Spleen (tissue), 11 donors: ENCODE results near the gene CCDC88C. TPM values are rescaled to one million over a fixed set of nuclear protein-coding genes. Genes with fewer than 3 reads are reported as not detected.

Source experiments
- DNase-seq: peaks from one replicate; pipeline ENCODE4 v3.0.0-alpha.2; 2020
- H3K27ac ChIP-seq, 8 donors: fragments of 200-600 bp; sonication (generic) in 7 of 8; 1 replicate in 4 of 8; 2 replicates in 4 of 8; pipeline versions ENCODE4 v1.5.0 to v1.8.0; 2016 to 2021; ENCODE audit warnings: inconsistent platforms in 4 of 8, mild to moderate bottlenecking in 4 of 8, moderate library complexity in 1 of 8
- H3K27me3 ChIP-seq, 7 donors: fragments of 200-600 bp; sonication (generic) in 6 of 7; replicated peaks in 1 of 7; 1 replicate in 4 of 7; 2 replicates in 3 of 7; pipeline versions ENCODE4 v1.5.0 to v1.8.0; 2016 to 2021; ENCODE audit warnings: inconsistent platforms in 3 of 7, mild to moderate bottlenecking in 1 of 7
- H3K36me3 ChIP-seq, 6 donors: fragments of 200-600 bp; sonication (generic) in 5 of 6; 1 replicate in 4 of 6; 2 replicates in 2 of 6; pipeline versions ENCODE4 v1.5.0 to v1.8.0; 2016 to 2021; ENCODE audit warnings: inconsistent platforms in 2 of 6
- H3K4me1 ChIP-seq, 6 donors: fragments of 200-600 bp; sonication (generic) in 5 of 6; 1 replicate in 3 of 6; 2 replicates in 3 of 6; pipeline versions ENCODE4 v1.5.0 to v1.8.0; 2016 to 2021; ENCODE audit warnings: inconsistent platforms in 3 of 6
- H3K4me3 ChIP-seq, 8 donors: fragments of 200-600 bp; sonication (generic) in 7 of 8; 1 replicate in 4 of 8; 2 replicates in 4 of 8; pipeline versions ENCODE4 v1.5.0 to v1.8.0; 2016 to 2021; ENCODE audit warnings: inconsistent platforms in 4 of 8, mild to moderate bottlenecking in 4 of 8, moderate library complexity in 2 of 8
- H3K9me3 ChIP-seq, 8 donors: fragments of 200-600 bp; sonication (generic) in 7 of 8; 1 replicate in 4 of 8; 2 replicates in 4 of 8; pipeline versions ENCODE4 v1.5.0 to v1.8.0; 2016 to 2021; ENCODE audit warnings: inconsistent platforms in 4 of 8
- CTCF ChIP-seq, 11 experiments: fragments of 200-600 bp in 7 of 11; fragments of 450-650 bp in 4 of 11; sonication (generic) in 4 of 11; IDR thresholded peaks in 8 of 11; conservative IDR thresholded peaks in 3 of 11; 1 replicate in 7 of 11; 2 replicates in 4 of 11; pipeline versions ENCODE4 v1.4.0 to v1.8.0; 2016 to 2021; ENCODE audit warnings: antibody characterized with exemption in 11 of 11, inconsistent platforms in 4 of 11, mild to moderate bottlenecking in 1 of 11
- POLR2A ChIP-seq, 3 donors: fragments of 450-650 bp; IDR thresholded peaks; one replicate each; pipeline ENCODE4 v1.5.1; 2017; ENCODE audit warnings: antibody characterized with exemption in 3 of 3, mild to moderate bottlenecking in 1 of 3
- POLR2AphosphoS5 ChIP-seq, 3 donors: sonication (generic); formaldehyde crosslinking; IDR thresholded peaks; one replicate each; pipeline ENCODE4 v1.5.1; 2017; ENCODE audit warnings: antibody characterized with exemption in 3 of 3
- WGBS, 5 donors: extraction: QIAGEN DNeasy Blood & Tissue Kit in 3 of 5; methylation state at CpG; one replicate each; pipeline versions ENCODE4 v1.1.5 to v1.1.7; 2013 to 2018; 5-methylcytosine and 5-hydroxymethylcytosine counted together
- intact Hi-C: fragments of 100-400 bp; cut with DNase I; formaldehyde crosslinking; loops from one replicate; pipeline ENCODE4 v1.15.0; 2023; ENCODE audit warnings: low total_unique reads
- polyA plus RNA-seq, 3 donors: library from polyadenylated mRNA; stranded (reverse); fragments of 200-250 nt; gene quantifications; one replicate each; pipeline ENCODE4 v1.2.1, GENCODE V29; 2013
- total RNA-seq, 7 donors: library from RNA; depleted of rRNA in 3 of 7; stranded (reverse); fragments of >200 nt in 3 of 7; fragmentation: NEBNext Ultra II Directional in 4 of 7; extraction: Animal tissue kit (Norgen Biotek cat#: 25700) in 4 of 7; gene quantifications; one replicate each; pipeline versions ENCODE4 v1.1.0 to v1.2.1, GENCODE V29; 2016 to 2021
- donor health status: healthy with polysubstance abuse.
- donor health status: DM: no; HTN: no; CAD: no; lungs with moderate emphysema.
- donor health status: DM: no; HTN: no; CAD: no.
- donor health status: Bipolar disorder and iron deficiency.
- donor health status: healthy.
- donor health status: DM: no; HTN: no; CAD: no.
- donor health status: DM: yes; HTN: yes; CAD: no.

The CCDC88C gene
- total and polyA plus RNA-seq, 10 donors: 23.2 to 136 (median 101) TPM

- intact Hi-C loops: no loop called here
- TF ChIP-seq CTCF (IDR thresholded peaks at IDR 0.05 in 8 of 11, conservative IDR thresholded peaks at IDR 0.05 in 3 of 11): no peak
- no peaks in the 10 kb centered on the region for H3K9me3 ChIP-seq
- no peak for DNase-seq
- WGBS, 5 donors: 80 to 100% (median 94%) methylated on average over 1 to 4 of the region's 4 CpGs
- peaks cover 0 to 24% (median 0%) of the 10 kb centered on the region in 6 donors for H3K36me3 ChIP-seq
- peak overlapping the region; percentile 23 to 86 (median 57) for H3K27ac ChIP-seq
- H3K4me1 ChIP-seq: peaks cover 77 to 100% (median 100%) of the 10 kb centered on the region in 6 donors
- H3K27me3 ChIP-seq: no peaks in the 10 kb centered on the region
- H3K4me3 ChIP-seq: no peak overlapping the region
These were observed 45.6 kb downstream of the CCDC88C start for GRCh38 chr14:91371990-91372375.

- DNase-seq: no peak
- H3K4me1 ChIP-seq: peaks cover 78 to 100% (median 100%) of the 10 kb centered on the region in 6 donors
- no peak for TF ChIP-seq POLR2A (IDR thresholded peaks at IDR 0.05)
- peak in 1 of 3 donors; percentile 45 for TF ChIP-seq POLR2AphosphoS5 (IDR thresholded peaks at IDR 0.05)
- intact Hi-C loops: no loop called here
- WGBS, 5 donors: 80 to 84% (median 81%) methylated on average over 16 to 19 of the region's 19 CpGs
- no peaks in the 10 kb centered on the region for H3K9me3 ChIP-seq
- H3K4me3 ChIP-seq: no peak overlapping the region
- no peaks in the 10 kb centered on the region for H3K27me3 ChIP-seq
- H3K36me3 ChIP-seq: peaks cover 0 to 22% (median 0%) of the 10 kb centered on the region in 6 donors
- H3K27ac ChIP-seq: peak overlapping the region; percentile 23 to 86 (median 57)
These were observed 46.3 kb downstream of the CCDC88C start for GRCh38 chr14:91371011-91371989.

- Histone ChIP-seq H3K27ac (peak overlapping the region in 5 of 8 donors; percentile 35 to 86 (median 75)), H3K27me3 (no peaks in the 10 kb centered on the region), H3K4me1 (peaks cover 81 to 100% (median 98%) of the 10 kb centered on the region in 6 donors), H3K4me3 (peak overlapping the region in 1 of 8 donors; percentile 27), H3K9me3 (no peaks in the 10 kb centered on the region), H3K36me3 (peaks cover 0 to 8% (median 0%) of the 10 kb centered on the region in 6 donors)
- 48 to 72% (median 57%) methylated on average over 19 to 24 of the region's 24 CpGs for WGBS, 5 donors
- intact Hi-C loops: loop anchor here (10.0 kb wide), 1 partner anchor 45 kb away; the partner anchor contains the start of gene CCDC88C
- no peak for DNase-seq
- TF ChIP-seq POLR2AphosphoS5 (IDR thresholded peaks at IDR 0.05) (no peak), POLR2A (IDR thresholded peaks at IDR 0.05) (no peak), CTCF (IDR thresholded peaks at IDR 0.05 in 8 of 11, conservative IDR thresholded peaks at IDR 0.05 in 3 of 11) (no peak)
These were observed 47.8 kb downstream of the CCDC88C start for GRCh38 chr14:91369628-91370445.

- Histone ChIP-seq H3K4me1 (peaks cover 80 to 100% (median 98%) of the 10 kb centered on the region in 6 donors), H3K4me3 (no peak overlapping the region), H3K27me3 (no peaks in the 10 kb centered on the region), H3K9me3 (no peaks in the 10 kb centered on the region), H3K27ac (peak overlapping the region in 5 of 8 donors; percentile 13 to 86 (median 72)), H3K36me3 (peaks cover 0 to 6% (median 0%) of the 10 kb centered on the region in 6 donors)
- DNase-seq: no peak
- intact Hi-C loops: loop anchor here (10.0 kb wide), 1 partner anchor 46 kb away; the partner anchor contains the start of gene CCDC88C
- TF ChIP-seq POLR2AphosphoS5 (IDR thresholded peaks at IDR 0.05): no peak
- WGBS, 5 donors: 88 to 91% (median 91%) methylated on average over 18 to 19 of the region's 19 CpGs
These were observed 48.7 kb downstream of the CCDC88C start for GRCh38 chr14:91368776-91369416.
